ENCODE measurements around the gene DEDD.

GRCh38 chr1:161083748-161084596 lies 48.5 kb downstream of the DEDD start:
- no peak for TF ChIP-seq CTCF (IDR thresholded peaks at IDR 0.05)
- no peak for TF ChIP-seq POLR2AphosphoS5 (IDR thresholded peaks at IDR 0.05)
